ENCODE results near the gene SELPLG. TPM values are rescaled to one million over a fixed set of nuclear protein-coding genes. Genes with fewer than 3 reads are reported as not detected.
"Not testable (repeated sequence)": the region's sequence is repeated elsewhere in the genome, so short reads cannot be mapped to it uniquely, and the experiment has no call there.

Gene SELPLG
- total RNA-seq, 1 donor from 2014 or later: 4.1 TPM

- ATAC-seq (no peak), DNase-seq (no peak)
- intact Hi-C loops (cut with micrococcal nuclease): no loop called here
Observed at GRCh38 chr12:108627134-108627920, 6.4 kb downstream of the SELPLG start.

GRCh38 chr12:108625228-108625627, 8.5 kb downstream of the SELPLG start:
- intact Hi-C loops (cut with micrococcal nuclease): no loop called here
- no peak for ATAC-seq
- no peak for DNase-seq

- no peak for ATAC-seq
- no peak for DNase-seq
- intact Hi-C loops (cut with micrococcal nuclease): no loop called here
Observed at GRCh38 chr12:108623577-108623976, 10.1 kb downstream of the SELPLG start.

GRCh38 chr12:108622921-108623514, 10.7 kb downstream of the SELPLG start:
- ATAC-seq (no peak), DNase-seq (no peak)

GRCh38 chr12:108622421-108622820, 11.3 kb downstream of the SELPLG start:
- DNase-seq: no peak
- peak; percentile 45 for ATAC-seq
- intact Hi-C loops (cut with micrococcal nuclease): no loop called here

More at GRCh38 chr12:108622921-108623514, 10.7 kb downstream of the SELPLG start:
- intact Hi-C loops (cut with micrococcal nuclease): no loop called here

- no peak for DNase-seq
- ATAC-seq: no peak
- intact Hi-C loops (cut with micrococcal nuclease): no loop called here
Observed at GRCh38 chr12:108621161-108621560, 12.5 kb downstream of the SELPLG start.

GRCh38 chr12:108620236-108620879, 13.3 kb downstream of the SELPLG start:
- DNase-seq: no peak
- intact Hi-C loops (cut with micrococcal nuclease): no loop called here
- no peak for ATAC-seq

- no peak for ATAC-seq
- no peak for DNase-seq
- intact Hi-C loops (cut with micrococcal nuclease): loop anchor here (5.0 kb wide), 1 partner anchor 57 kb away; the partner anchor contains the start of genes ISCU and SART3
Observed at GRCh38 chr12:108619369-108620160, 14.1 kb downstream of the SELPLG start.

- not testable (repeated sequence) for ATAC-seq, DNase-seq
- intact Hi-C loops (cut with micrococcal nuclease): loop anchor here (5.0 kb wide), 1 partner anchor 57 kb away; the partner anchor contains the start of genes ISCU and SART3
Observed at GRCh38 chr12:108618953-108619274, 14.8 kb downstream of the SELPLG start.

- ATAC-seq (peak; percentile 90), DNase-seq (peak; percentile 89)
- intact Hi-C loops (cut with micrococcal nuclease): loop anchor here (5.0 kb wide), 1 partner anchor 56 kb away; the partner anchor contains the start of genes ISCU and SART3
Observed at GRCh38 chr12:108618079-108618952, 15.4 kb downstream of the SELPLG start.

GRCh38 chr12:108616941-108617858, 16.5 kb downstream of the SELPLG start:
- intact Hi-C loops (cut with micrococcal nuclease): loop anchor here (5.0 kb wide), 1 partner anchor 55 kb away; the partner anchor contains the start of genes ISCU and SART3
- no peak for DNase-seq
- peak; percentile 40 for ATAC-seq

- intact Hi-C loops (cut with micrococcal nuclease): loop anchor here (5.0 kb wide), 1 partner anchor 54 kb away; the partner anchor contains the start of genes ISCU and SART3
- ATAC-seq (no peak), DNase-seq (no peak)
Observed at GRCh38 chr12:108616359-108616758, 17.3 kb downstream of the SELPLG start.

- ATAC-seq: no peak
- DNase-seq: no peak
- intact Hi-C loops (cut with micrococcal nuclease): loop anchor here (5.0 kb wide), 1 partner anchor 54 kb away; the partner anchor contains the start of genes ISCU and SART3
Observed at GRCh38 chr12:108615918-108616317, 17.8 kb downstream of the SELPLG start.

- ATAC-seq (no peak), DNase-seq (no peak)
- intact Hi-C loops (cut with micrococcal nuclease): loop anchor here (5.0 kb wide), 1 partner anchor 52 kb away; the partner anchor contains the start of genes ISCU and SART3
Observed at GRCh38 chr12:108614639-108615038, 19.1 kb downstream of the SELPLG start.

- DNase-seq: no peak
- intact Hi-C loops (cut with micrococcal nuclease): no loop called here
- no peak for ATAC-seq
Observed at GRCh38 chr12:108614041-108614440, 19.7 kb downstream of the SELPLG start.

- DNase-seq (no peak), ATAC-seq (no peak)
- intact Hi-C loops (cut with micrococcal nuclease): no loop called here
Observed at GRCh38 chr12:108613548-108613947, 20.1 kb downstream of the SELPLG start.

GRCh38 chr12:108612788-108613282, 20.9 kb downstream of the SELPLG start:
- intact Hi-C loops (cut with micrococcal nuclease): no loop called here
- no peak for ATAC-seq
- no peak for DNase-seq
